Measurements from ENCODE around the gene GALNT14. TPM values are rescaled to one million over a fixed set of nuclear protein-coding genes. Genes with fewer than 3 reads are reported as not detected.
"Not testable (repeated sequence)": the region's sequence is repeated elsewhere in the genome, so short reads cannot be mapped to it uniquely, and the experiment has no call there.

The GALNT14 gene
- polyA plus RNA-seq, 1 donor = 1.5 TPM

GRCh38 chr2:30936977-30937376, 201.3 kb downstream of the GALNT14 start:
- no peak for DNase-seq

- DNase-seq = no peak
Observed at GRCh38 chr2:30935795-30936194, 202.4 kb downstream of the GALNT14 start.

GRCh38 chr2:30934066-30934465, 204.2 kb downstream of the GALNT14 start:
- no peak for DNase-seq

GRCh38 chr2:30933496-30933895, 204.7 kb downstream of the GALNT14 start:
- DNase-seq = no peak

- DNase-seq = no peak
Observed at GRCh38 chr2:30932870-30933269, 205.4 kb downstream of the GALNT14 start.

GRCh38 chr2:30931841-30932407, 206.3 kb downstream of the GALNT14 start:
- no peak for DNase-seq

GRCh38 chr2:30930716-30931115, 207.5 kb downstream of the GALNT14 start:
- no peak for DNase-seq

GRCh38 chr2:30927465-30928075, 210.7 kb downstream of the GALNT14 start:
- peak; percentile 27 for DNase-seq

- DNase-seq = no peak
Observed at GRCh38 chr2:30926606-30927005, 211.6 kb downstream of the GALNT14 start.

- no peak for DNase-seq
Observed at GRCh38 chr2:30923623-30924022, 214.6 kb downstream of the GALNT14 start.

- DNase-seq = no peak
Observed at GRCh38 chr2:30920511-30920910, 217.7 kb downstream of the GALNT14 start.

GRCh38 chr2:30915486-30915885, 222.8 kb downstream of the GALNT14 start:
- no peak for DNase-seq

GRCh38 chr2:30914456-30914855, 223.8 kb downstream of the GALNT14 start:
- no peak for DNase-seq

- DNase-seq = no peak
Observed at GRCh38 chr2:30912056-30912455, 226.2 kb downstream of the GALNT14 start.

GRCh38 chr2:30911327-30911726, 226.9 kb downstream of the GALNT14 start:
- no peak for DNase-seq

GRCh38 chr2:30910686-30911085, 227.6 kb downstream of the GALNT14 start:
- DNase-seq = no peak

- not testable (repeated sequence) for DNase-seq
Observed at GRCh38 chr2:30904437-30904836, 233.8 kb downstream of the GALNT14 start.

- no peak for DNase-seq
Observed at GRCh38 chr2:30903326-30903725, 234.9 kb downstream of the GALNT14 start.

GRCh38 chr2:30900381-30900780, 237.9 kb downstream of the GALNT14 start:
- no peak for DNase-seq

GRCh38 chr2:30899516-30900054, 238.7 kb downstream of the GALNT14 start:
- no peak for DNase-seq

- no peak for DNase-seq
Observed at GRCh38 chr2:30897539-30897938, 240.7 kb downstream of the GALNT14 start.

GRCh38 chr2:30894498-30895119, 243.6 kb downstream of the GALNT14 start:
- DNase-seq = no peak

- DNase-seq = no peak
Observed at GRCh38 chr2:30888852-30889409, 249.3 kb downstream of the GALNT14 start.

- DNase-seq = no peak
Observed at GRCh38 chr2:30886080-30886479, 252.2 kb downstream of the GALNT14 start.

Data from hindlimb muscle (tissue), 1 donor.